SK-N-MC (cell line): Measurements from ENCODE around the gene IL20RA.

Source experiments
- EZH2 ChIP-seq: fragments of 200-600 bp; sonication (generic); IDR thresholded peaks from one replicate; pipeline ENCODE4 v1.6.1; 2017; ENCODE audit warnings: antibody characterized with exemption
- POLR2AphosphoS5 ChIP-seq: IDR thresholded peaks from 2 replicates; pipeline ENCODE4 v1.6.1; 2012; ENCODE audit warnings: mild to moderate bottlenecking, low read depth, low read length, borderline replicate concordance

DNA sequence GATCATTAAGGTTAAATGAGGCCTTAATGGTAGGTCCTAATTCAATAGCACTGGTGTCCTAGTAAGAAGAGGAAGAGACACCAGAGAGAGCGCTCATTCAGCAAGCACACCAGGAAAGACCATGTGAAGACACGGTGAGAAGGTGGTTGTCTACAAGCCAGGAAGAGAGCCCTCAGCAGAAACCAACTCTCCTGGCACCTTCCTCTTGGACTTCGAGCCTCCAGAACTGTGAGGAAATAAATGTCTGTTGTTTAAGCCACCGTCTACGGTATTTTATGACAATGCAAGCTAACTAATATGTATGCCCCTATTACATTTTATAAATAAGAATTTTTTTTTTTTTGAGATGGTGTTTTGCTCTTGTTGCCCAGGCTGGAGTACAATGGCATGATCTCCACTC lies 59.3 kb downstream of the IL20RA start:
- TF ChIP-seq POLR2AphosphoS5: no peak
- TF ChIP-seq EZH2: no peak
